Nephron (organoid): ENCODE results near the gene KHK.

Experiments
- H3K27ac Mint-ChIP-seq, 3 experiments: 2 replicates each; pipeline ENCODE4 v1.8.0; 2020; ENCODE audit warnings: mixed read lengths in 3 of 3, mild to moderate bottlenecking in 2 of 3, moderate library complexity in 1 of 3
- H3K27me3 Mint-ChIP-seq: 2 replicates; pipeline ENCODE4 v1.8.0; 2021; ENCODE audit warnings: low read depth, mild to moderate bottlenecking, moderate library complexity, mixed read lengths
- H3K36me3 Mint-ChIP-seq: 2 replicates; pipeline ENCODE4 v1.8.0; 2020; ENCODE audit warnings: low read depth, mixed read lengths
- H3K4me1 Mint-ChIP-seq: 2 replicates; pipeline ENCODE4 v1.8.0; 2020; ENCODE audit warnings: mixed read lengths
- H3K4me3 Mint-ChIP-seq, 3 experiments: 2 replicates each; pipeline ENCODE4 v1.8.0; 2020; ENCODE audit warnings: mild to moderate bottlenecking in 3 of 3, mixed read lengths in 3 of 3, moderate library complexity in 2 of 3
- H3K9me3 Mint-ChIP-seq: 2 replicates; pipeline ENCODE4 v1.8.0; 2020; ENCODE audit warnings: mixed read lengths
- CTCF ChIP-seq, 3 experiments: fragments of 200-600 bp; sonication (generic); IDR thresholded peaks; one replicate each; pipeline ENCODE4 v1.5.0; 2021; ENCODE audit warnings: antibody characterized with exemption in 3 of 3; ENCODE audit not compliant: unreplicated experiment in 3 of 3

Gene KHK

GRCh38 chr2:27147935-27148334, 61.4 kb downstream of the KHK start:
- peaks cover 34% of the 10 kb centered on the region for H3K4me1 Mint-ChIP-seq
- peaks cover 6% of the 10 kb centered on the region for H3K9me3 Mint-ChIP-seq
- H3K27ac Mint-ChIP-seq, result peak overlapping the region in 1 of 3 experiments; percentile 97
- H3K36me3 Mint-ChIP-seq, result no peaks in the 10 kb centered on the region
- no peak overlapping the region for H3K4me3 Mint-ChIP-seq
- peaks cover 6% of the 10 kb centered on the region for H3K27me3 Mint-ChIP-seq
- TF ChIP-seq CTCF (IDR thresholded peaks at IDR 0.05; ENCODE audit: unreplicated experiment in 3 of 3), result no peak

GRCh38 chr2:27148801-27149439, 62.3 kb downstream of the KHK start, which contains the start of gene TCF23:
Gene TCF23 (plus strand): TSS chr2:27149004. CDS start chr2:27149134, 130 bp downstream.
- Mint-ChIP-seq H3K4me1 (peaks cover 41% of the 10 kb centered on the region), H3K36me3 (no peaks in the 10 kb centered on the region), H3K27me3 (no peaks in the 10 kb centered on the region), H3K27ac (peak within 1 kb of the TSS in 2 of 3 experiments; percentile 90 to 97), H3K9me3 (no peaks in the 10 kb centered on the region), H3K4me3 (peak within 1 kb of the TSS in 2 of 3 experiments; percentile 23 to 78)
- no peak for TF ChIP-seq CTCF (IDR thresholded peaks at IDR 0.05; ENCODE audit: unreplicated experiment in 3 of 3)

GRCh38 chr2:27149570-27150405, 63.2 kb downstream of the KHK start:
- TF ChIP-seq CTCF (IDR thresholded peaks at IDR 0.05; ENCODE audit: unreplicated experiment in 3 of 3), result no peak
- Mint-ChIP-seq H3K4me1 (peaks cover 49% of the 10 kb centered on the region), H3K27ac (peak overlapping the region in 1 of 3 experiments; percentile 97), H3K9me3 (no peaks in the 10 kb centered on the region), H3K36me3 (no peaks in the 10 kb centered on the region), H3K27me3 (peaks cover 3% of the 10 kb centered on the region), H3K4me3 (no peak overlapping the region)
